GM19438 (cell line): ENCODE measurements around the gene MTMR8.

Experiments
- ATAC-seq: cut with Tn5 transposase; IDR thresholded peaks from one replicate; pipeline ENCODE4 v1.9.1; 2021; ENCODE audit warnings: low read depth; ENCODE audit not compliant: unreplicated experiment

Gene MTMR8

DNA sequence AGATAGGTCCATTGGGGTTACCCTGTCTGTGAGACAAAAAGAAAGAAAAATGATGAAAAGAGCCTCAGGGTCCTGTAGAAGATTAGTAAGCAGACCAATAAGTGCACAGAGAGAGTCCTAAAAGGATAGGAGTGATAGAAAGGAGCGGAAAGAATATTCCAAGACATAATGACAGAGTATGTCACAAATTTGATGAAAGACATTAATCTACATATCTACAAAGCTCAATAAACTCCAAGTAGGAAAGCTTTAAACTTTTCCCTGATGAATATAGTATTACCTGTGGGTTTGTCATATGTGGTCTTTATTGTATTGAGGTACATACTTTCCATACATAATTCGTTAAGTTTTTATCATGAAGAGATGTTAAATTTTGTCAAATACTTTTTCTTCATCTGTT is 73.7 kb downstream of the MTMR8 start:
- no peak for ATAC-seq

DNA sequence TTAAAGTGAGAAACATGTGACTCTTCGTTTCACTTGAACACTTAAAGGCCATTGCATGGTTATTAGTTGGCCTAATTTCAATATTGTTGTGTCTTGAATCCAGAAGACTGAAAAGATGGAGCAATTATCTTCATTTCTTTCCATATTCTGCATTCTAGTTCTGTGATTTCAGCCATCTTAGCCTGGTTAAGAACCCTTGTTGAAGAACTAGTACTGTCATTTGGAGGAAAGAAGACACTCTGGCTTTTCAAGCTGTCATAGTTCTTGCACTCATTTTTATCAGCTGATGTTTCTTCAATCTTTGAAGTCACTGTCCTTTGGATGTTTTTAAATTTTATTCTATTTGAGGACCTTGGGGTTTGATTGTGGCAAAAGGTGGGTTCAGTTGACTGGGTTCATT is 81.6 kb downstream of the MTMR8 start:
- no peak for ATAC-seq

DNA sequence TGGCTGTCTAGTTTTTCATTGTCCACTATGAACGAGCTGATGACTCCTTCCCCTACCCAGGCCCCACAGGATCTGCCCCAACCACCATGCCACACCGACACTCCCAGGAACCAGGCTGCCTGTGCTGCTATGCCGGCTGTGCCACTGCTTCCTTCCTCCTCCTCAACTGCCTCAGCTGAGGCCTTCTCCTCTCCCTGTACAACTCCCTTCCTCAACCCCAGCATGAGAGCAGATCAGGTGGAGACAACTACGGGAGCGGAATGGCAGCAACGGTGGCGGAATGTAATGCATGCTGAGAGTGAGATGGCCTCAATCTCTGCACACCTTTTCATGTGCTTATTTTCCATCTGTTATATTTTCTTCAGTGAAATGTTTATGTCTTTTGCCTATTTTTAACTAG is 88.5 kb downstream of the MTMR8 start:
- ATAC-seq = no peak

DNA sequence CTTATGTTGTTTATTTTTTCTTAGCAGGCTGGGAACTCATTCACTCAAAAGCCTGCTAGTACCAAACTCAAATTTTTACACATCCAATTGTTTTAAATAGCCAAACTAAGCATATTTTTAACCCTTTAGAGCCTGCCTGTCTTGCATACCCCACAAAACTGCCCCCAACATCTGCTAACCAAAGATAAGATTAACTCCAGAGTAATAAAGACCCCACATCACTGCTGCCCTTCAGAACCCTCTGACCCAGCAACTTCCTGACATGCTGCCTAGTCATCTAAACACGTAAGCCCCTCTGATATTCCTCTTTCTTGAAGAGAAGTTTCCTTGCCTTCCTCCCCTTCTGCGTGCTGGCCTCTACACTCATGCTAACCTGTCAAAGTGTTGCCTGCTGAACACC is 104.1 kb downstream of the MTMR8 start:
- ATAC-seq = no peak

DNA sequence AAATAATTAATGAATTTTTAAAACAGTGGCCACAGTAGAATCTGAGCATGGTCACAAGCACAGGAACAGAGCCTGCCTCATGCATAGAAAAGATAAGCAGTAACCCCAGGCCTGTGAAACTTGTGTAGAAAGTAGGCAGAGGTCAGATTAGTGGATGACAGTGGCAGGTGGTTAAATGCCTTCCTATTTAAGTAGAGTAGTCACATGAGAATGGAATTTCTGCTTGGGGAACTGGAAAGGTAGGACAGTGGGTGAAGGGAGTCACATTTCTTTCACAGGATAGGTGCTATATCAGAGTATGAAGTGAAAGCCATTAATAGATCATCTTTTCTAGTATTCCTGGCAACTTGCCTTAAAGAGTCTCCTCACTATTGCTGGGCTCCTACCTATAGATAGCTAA is 130.0 kb downstream of the MTMR8 start:
- ATAC-seq = no peak

DNA sequence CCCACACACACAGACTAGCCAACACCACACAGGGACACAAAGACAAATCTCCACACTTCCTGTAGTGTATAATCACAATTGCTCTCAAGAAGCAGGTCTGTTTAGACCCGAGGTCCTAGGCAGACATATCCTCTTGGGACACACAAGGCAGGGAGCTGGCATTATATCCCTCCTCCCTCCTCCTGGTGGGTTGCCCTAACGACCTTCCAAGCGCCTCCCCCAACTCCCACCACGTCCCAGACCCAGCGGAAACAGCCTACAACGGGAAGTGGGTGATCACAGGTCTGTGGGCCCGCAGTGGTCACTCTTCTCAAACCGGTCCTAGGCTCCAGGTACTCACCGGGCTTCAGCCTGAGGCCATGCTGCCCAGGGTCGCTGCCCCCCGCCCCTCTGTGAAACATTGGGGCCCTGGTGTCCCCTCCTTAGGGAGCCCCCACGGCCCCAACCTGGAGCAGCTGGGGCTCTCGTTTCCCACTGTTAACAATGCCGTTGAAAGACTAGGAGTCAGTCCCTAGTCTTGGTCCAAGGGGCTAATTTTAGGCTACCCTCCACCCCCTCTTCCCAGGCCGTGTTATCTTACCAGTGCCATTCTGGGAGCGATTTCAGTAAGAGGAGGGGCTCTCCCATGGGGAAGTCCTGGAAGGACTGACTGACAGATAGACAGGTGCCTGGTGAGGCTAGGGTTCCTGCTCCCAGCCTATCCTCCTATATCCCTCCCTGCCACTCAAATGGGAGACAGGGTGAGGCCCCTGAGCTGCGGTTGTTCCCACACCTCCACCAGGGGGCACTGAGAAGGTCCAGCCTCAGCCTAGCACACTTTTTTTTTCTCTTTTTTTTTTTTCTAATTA is 164.9 kb downstream of the MTMR8 start, which contains the start of gene ASB12:
Gene ASB12 (minus strand): TSS at position 485 of the 848 bp plus-strand sequence. CDS start 4,957 bp downstream, outside the sequence.
- ATAC-seq = no peak

DNA sequence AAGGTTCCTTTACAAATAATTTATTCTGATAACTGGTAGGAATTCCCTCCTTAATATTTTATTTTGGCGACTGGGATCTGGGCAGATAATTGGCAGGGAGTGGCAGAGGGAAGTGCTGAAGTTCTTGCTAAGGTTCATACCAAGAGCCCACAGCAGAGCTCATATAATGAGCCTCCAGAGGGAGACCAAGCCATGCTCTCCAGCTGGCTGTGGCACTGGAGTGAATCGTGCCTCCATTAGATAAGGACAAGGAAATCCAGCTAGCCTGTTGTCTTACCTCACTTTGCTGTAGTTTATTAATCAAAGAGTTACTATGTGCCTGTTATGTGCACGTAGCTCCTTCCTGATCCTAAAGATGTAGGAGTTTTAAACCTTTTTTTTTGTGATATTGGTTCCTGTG is 166.1 kb downstream of the MTMR8 start:
- ATAC-seq = no peak
